Panc1 (cell line): Measurements from ENCODE around the gene TBX5. TPM values are rescaled to one million over a fixed set of nuclear protein-coding genes. Genes with fewer than 3 reads are reported as not detected.

ENCODE experiments used
- ATAC-seq: fragments of 200-7000 bp; cut with Tn5 transposase; 2 replicates; pipeline ENCODE4 v1.9.1; 2020; ENCODE audit warnings: mild to moderate bottlenecking, moderate library complexity
- BruUV-seq: library from RNA; stranded (reverse); fragments of 400-500 nt; replicated peaks from 2 replicates; lab custom pipeline; 2021; lab: Mats Ljungman, UMichigan
- CTCF ChIA-PET: fragments of 300-600 bp; sonication (Branson Sonifier 250); formaldehyde crosslinking; loops from one replicate; lab custom pipeline; 2022; ENCODE audit warnings: antibody characterized with exemption; lab: Charles Lee
- POLR2A ChIA-PET: fragments of 300-600 bp; sonication (Branson Sonifier 250); formaldehyde crosslinking; loops from one replicate; lab custom pipeline; 2022; ENCODE audit warnings: antibody characterized with exemption; lab: Charles Lee
- DNase-seq: peaks from one replicate; pipeline ENCODE4 v3.0.0-alpha.2; 2010; ENCODE audit warnings: low read depth, low spot score
- H3K27ac ChIP-seq: 2 replicates; pipeline ENCODE4 v1.5.1; 2011; ENCODE audit warnings: mild to moderate bottlenecking, low read length, inconsistent platforms
- H3K27me3 ChIP-seq: fragments of 200-500 bp; sonication (Bioruptor generic); 2 replicates; pipeline ENCODE4 v1.6.0; 2014; ENCODE audit warnings: low read length, inconsistent platforms; ENCODE audit not compliant: control insufficient read depth, insufficient read depth
- H3K36me3 ChIP-seq: fragments of 200-500 bp; sonication (Bioruptor generic); 2 replicates; pipeline ENCODE4 v1.5.1; 2014; ENCODE audit warnings: inconsistent platforms, mild to moderate bottlenecking, low read length, moderate library complexity; ENCODE audit not compliant: control insufficient read depth, insufficient read depth
- H3K4me1 ChIP-seq: 2 replicates; pipeline ENCODE4 v1.5.1; 2011; ENCODE audit warnings: inconsistent platforms, mild to moderate bottlenecking, low read length, moderate library complexity; ENCODE audit not compliant: control insufficient read depth, insufficient read depth
- H3K4me3 ChIP-seq, 2 experiments: 2 replicates each; pipeline ENCODE4 v1.5.1; 2011 to 2012; ENCODE audit warnings: low read depth in 2 of 2, low read length in 2 of 2, mild to moderate bottlenecking in 2 of 2, inconsistent platforms in 1 of 2, moderate library complexity in 1 of 2
- H3K9me3 ChIP-seq: fragments of 200-500 bp; sonication (Bioruptor generic); 2 replicates; pipeline ENCODE4 v1.5.1; 2014; ENCODE audit warnings: low read depth, mild to moderate bottlenecking, inconsistent platforms, low read length, moderate library complexity; ENCODE audit not compliant: control insufficient read depth, insufficient read depth
- POLR2AphosphoS5 ChIP-seq: IDR thresholded peaks from 2 replicates; pipeline ENCODE4 v1.6.1; 2012; ENCODE audit warnings: mild to moderate bottlenecking, low read depth, low read length, moderate library complexity
- SIN3A ChIP-seq: IDR thresholded peaks from 2 replicates; pipeline ENCODE4 v1.6.1; 2012; ENCODE audit warnings: low read depth, mild to moderate bottlenecking, low read length, moderate library complexity, borderline replicate concordance; ENCODE audit not compliant: insufficient read depth
- TCF7L2 ChIP-seq: IDR thresholded peaks from 2 replicates; pipeline ENCODE4 v1.6.1; 2011; ENCODE audit warnings: mild to moderate bottlenecking, low read depth, low read length, inconsistent platforms
- in situ Hi-C: cut with HindIII; loops from 2 replicates; pipeline ENCODE4 v1.10.0; 2016; ENCODE audit warnings: low sequenced_read_pairs, low pct_unique_long_range_greater_than_20kb
- intact Hi-C: fragments of 100-400 bp; cut with micrococcal nuclease; formaldehyde crosslinking; loops from one replicate; pipeline ENCODE4 v1.10.0; 2022; ENCODE audit not compliant: unreplicated experiment
- total RNA-seq: library from RNA; stranded (reverse); gene quantifications from one replicate; pipeline ENCODE4 v1.2.1, GENCODE V29; 2021; ENCODE audit not compliant: unreplicated experiment
- TF ChIP-seq, protein P1 (sequence below): fragments of 450-650 bp; IDR thresholded peaks from 2 replicates; pipeline ENCODE4 v1.5.1; 2017; ENCODE audit warnings: mild to moderate bottlenecking
- TF ChIP-seq, protein P2 (sequence below), 2 experiments: IDR thresholded peaks; 2 replicates each; pipeline ENCODE4 v1.6.1; 2011 to 2012; ENCODE audit warnings: low read depth in 2 of 2, control low read depth in 1 of 2, low read length in 1 of 2, mild to moderate bottlenecking in 1 of 2, moderate library complexity in 1 of 2; ENCODE audit not compliant: insufficient read depth in 1 of 2

TBX5 gene
- total RNA-seq, 1 experiment from 2014 or later, result not detected

DNA sequence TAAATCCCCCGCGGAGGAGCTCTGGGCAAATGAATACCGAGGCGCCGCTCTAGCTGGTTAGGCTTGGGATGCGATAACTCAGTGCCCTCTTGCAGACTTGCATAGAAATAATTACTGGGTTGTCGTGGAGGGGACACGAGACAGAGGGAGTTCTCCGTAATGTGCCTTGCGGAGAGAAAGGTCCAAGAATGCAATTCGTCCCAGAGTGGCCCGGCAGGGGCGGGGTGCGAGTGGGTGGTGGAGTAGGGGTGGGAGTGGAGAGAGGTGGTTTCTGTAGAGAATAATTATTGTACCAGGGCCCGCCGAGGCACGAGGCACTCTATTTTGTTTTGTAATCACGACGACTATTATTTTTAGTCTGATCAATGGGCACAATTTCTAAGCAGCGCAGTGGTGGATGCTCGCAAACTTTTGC lies 2.5 kb upstream of the TBX5 start:
- H3K27ac ChIP-seq, result no peak overlapping the region
- intact Hi-C loops (no loop called here), in situ Hi-C loops (no loop called here)
- ChIA-PET POLR2A (no interaction called here), CTCF (interaction anchor here (0.6 kb wide), 1 partner anchor 228 kb away, joined by 3 read pairs; no protein-coding TSS in a partner anchor)
- peaks cover 3% of the 10 kb centered on the region; the same call in 1 of the 2 replicates for H3K27me3 ChIP-seq
- no peaks in the 10 kb centered on the region for H3K36me3 ChIP-seq
- BruUV-seq, result no TSS peak
- H3K4me1 ChIP-seq, result no peaks in the 10 kb centered on the region
- no peak for DNase-seq
- no peak for ATAC-seq
- TF ChIP-seq, protein P1, sequence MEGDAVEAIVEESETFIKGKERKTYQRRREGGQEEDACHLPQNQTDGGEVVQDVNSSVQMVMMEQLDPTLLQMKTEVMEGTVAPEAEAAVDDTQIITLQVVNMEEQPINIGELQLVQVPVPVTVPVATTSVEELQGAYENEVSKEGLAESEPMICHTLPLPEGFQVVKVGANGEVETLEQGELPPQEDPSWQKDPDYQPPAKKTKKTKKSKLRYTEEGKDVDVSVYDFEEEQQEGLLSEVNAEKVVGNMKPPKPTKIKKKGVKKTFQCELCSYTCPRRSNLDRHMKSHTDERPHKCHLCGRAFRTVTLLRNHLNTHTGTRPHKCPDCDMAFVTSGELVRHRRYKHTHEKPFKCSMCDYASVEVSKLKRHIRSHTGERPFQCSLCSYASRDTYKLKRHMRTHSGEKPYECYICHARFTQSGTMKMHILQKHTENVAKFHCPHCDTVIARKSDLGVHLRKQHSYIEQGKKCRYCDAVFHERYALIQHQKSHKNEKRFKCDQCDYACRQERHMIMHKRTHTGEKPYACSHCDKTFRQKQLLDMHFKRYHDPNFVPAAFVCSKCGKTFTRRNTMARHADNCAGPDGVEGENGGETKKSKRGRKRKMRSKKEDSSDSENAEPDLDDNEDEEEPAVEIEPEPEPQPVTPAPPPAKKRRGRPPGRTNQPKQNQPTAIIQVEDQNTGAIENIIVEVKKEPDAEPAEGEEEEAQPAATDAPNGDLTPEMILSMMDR, result no peak
- TF ChIP-seq, protein P2, sequence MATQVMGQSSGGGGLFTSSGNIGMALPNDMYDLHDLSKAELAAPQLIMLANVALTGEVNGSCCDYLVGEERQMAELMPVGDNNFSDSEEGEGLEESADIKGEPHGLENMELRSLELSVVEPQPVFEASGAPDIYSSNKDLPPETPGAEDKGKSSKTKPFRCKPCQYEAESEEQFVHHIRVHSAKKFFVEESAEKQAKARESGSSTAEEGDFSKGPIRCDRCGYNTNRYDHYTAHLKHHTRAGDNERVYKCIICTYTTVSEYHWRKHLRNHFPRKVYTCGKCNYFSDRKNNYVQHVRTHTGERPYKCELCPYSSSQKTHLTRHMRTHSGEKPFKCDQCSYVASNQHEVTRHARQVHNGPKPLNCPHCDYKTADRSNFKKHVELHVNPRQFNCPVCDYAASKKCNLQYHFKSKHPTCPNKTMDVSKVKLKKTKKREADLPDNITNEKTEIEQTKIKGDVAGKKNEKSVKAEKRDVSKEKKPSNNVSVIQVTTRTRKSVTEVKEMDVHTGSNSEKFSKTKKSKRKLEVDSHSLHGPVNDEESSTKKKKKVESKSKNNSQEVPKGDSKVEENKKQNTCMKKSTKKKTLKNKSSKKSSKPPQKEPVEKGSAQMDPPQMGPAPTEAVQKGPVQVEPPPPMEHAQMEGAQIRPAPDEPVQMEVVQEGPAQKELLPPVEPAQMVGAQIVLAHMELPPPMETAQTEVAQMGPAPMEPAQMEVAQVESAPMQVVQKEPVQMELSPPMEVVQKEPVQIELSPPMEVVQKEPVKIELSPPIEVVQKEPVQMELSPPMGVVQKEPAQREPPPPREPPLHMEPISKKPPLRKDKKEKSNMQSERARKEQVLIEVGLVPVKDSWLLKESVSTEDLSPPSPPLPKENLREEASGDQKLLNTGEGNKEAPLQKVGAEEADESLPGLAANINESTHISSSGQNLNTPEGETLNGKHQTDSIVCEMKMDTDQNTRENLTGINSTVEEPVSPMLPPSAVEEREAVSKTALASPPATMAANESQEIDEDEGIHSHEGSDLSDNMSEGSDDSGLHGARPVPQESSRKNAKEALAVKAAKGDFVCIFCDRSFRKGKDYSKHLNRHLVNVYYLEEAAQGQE (IDR thresholded peaks at IDR 0.05; ENCODE audit: insufficient read depth in 1 of 2, low read depth in 2 of 2, low read length in 1 of 2), result no peak
- no peak for TF ChIP-seq TCF7L2
- no peaks in the 10 kb centered on the region for H3K9me3 ChIP-seq
- H3K4me3 ChIP-seq, result no peak overlapping the region

DNA sequence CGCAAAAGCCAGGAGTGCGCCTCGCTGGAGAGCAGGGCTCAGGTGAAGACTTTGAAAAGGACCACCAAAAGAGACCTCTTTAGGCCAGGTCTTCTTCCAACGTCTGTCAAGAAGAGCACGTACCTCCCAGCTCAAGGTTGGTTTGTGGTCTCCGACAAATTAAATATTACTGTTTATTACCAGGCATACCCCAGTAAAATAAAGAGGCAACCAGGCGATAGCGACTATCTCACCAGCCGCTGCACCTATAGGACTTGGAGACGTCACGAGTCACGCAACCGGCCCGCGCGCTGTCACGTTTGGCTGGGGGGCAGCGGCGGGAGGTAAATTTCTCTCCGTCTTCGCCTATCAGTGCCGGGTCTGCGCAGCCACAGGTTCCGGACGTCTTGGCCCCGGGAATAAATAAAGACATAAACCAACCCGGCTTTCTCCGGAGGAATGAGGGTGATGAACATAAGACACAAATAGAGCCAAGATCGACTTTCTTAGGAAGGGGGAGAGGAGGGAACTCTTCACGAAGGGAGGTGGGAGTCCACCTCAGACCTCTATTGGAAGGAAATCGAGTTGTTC lies 2.0 kb upstream of the TBX5 start:
- peaks cover 3% of the 10 kb centered on the region; the same call in 1 of the 2 replicates for H3K27me3 ChIP-seq
- ChIA-PET CTCF (no interaction called here), POLR2A (no interaction called here)
- BruUV-seq, result no TSS peak
- in situ Hi-C loops, result no loop called here
- ATAC-seq (no peak), DNase-seq (no peak)
- H3K9me3 ChIP-seq, result no peaks in the 10 kb centered on the region
- intact Hi-C loops, result no loop called here
- no peak overlapping the region for H3K27ac ChIP-seq
- TF ChIP-seq, protein P1, result no peak
- TF ChIP-seq SIN3A, result no peak
- TF ChIP-seq POLR2AphosphoS5, result no peak
- TF ChIP-seq, protein P2 (IDR thresholded peaks at IDR 0.05; ENCODE audit: insufficient read depth in 1 of 2, low read depth in 2 of 2, low read length in 1 of 2), result no peak
- TF ChIP-seq TCF7L2, result no peak
- no peak overlapping the region for H3K4me3 ChIP-seq
- no peaks in the 10 kb centered on the region for H3K4me1 ChIP-seq
- no peaks in the 10 kb centered on the region for H3K36me3 ChIP-seq
